GM21367 (cell line): ENCODE measurements around the gene ANKS1A.
"Not testable (repeated sequence)": the region's sequence is repeated elsewhere in the genome, so short reads cannot be mapped to it uniquely, and the experiment has no call there.

Source experiments
- ATAC-seq: cut with Tn5 transposase; IDR thresholded peaks from one replicate; pipeline ENCODE4 v1.9.1; 2021; ENCODE audit not compliant: unreplicated experiment

The ANKS1A gene

DNA sequence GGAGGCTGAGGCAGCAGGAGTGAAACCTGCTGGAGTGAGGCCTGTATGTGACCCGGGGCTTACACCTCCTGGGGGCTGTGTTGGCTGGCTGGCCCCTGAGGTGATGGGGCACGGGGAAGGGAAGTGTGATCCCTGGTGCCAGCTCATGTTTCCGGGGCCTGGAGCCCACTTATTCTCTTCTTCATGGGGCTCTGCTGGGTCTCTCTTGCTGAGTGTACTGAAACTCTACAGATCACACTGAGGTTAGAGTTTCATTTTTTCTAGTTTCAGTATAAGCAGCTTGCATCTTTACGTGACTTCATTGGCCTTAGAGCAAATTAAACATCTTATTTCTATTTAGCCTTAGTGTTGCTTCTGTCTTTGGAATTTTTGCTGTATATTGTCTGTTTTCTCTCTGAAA is 96.2 kb downstream of the ANKS1A start:
- ATAC-seq = no peak

DNA sequence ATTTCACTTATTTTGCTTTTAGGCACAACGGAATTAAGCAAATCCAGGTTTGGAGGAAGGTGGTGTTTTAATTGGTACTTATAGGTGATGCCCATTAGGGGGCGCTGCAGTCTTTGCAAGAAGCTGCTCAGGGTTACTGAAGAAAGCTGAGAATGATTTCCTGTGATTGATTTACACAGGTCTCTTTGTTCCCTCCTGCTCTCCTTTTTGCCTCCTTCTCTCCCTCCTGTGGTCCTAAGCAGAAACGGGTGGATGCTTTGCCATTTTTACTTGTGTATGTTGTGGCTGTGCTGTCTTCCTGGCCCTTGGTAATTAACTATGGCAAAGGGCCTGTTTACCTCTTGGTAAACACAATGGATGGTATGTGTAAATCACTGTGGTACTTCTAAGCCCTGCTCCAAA is 97.8 kb downstream of the ANKS1A start:
- ATAC-seq = no peak

DNA sequence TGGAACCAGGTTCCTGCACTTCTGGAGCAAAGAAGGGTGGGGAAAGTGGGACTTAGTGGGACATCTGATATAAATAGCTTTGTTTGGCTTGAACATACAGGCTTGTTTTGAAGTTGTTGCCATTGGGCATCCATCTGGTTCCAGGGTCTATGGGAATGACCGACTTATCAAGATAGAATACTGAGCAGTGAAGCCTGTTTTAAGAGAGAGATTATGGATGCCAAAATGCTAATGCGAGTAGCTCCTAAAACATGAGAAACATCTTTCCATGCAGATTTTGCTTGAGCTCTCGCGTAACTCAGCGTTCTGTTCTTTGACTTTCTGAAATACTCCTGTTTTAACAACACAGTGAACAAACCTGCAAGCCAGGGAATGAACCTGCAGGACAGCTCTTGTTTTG is 98.5 kb downstream of the ANKS1A start:
- ATAC-seq = no peak

DNA sequence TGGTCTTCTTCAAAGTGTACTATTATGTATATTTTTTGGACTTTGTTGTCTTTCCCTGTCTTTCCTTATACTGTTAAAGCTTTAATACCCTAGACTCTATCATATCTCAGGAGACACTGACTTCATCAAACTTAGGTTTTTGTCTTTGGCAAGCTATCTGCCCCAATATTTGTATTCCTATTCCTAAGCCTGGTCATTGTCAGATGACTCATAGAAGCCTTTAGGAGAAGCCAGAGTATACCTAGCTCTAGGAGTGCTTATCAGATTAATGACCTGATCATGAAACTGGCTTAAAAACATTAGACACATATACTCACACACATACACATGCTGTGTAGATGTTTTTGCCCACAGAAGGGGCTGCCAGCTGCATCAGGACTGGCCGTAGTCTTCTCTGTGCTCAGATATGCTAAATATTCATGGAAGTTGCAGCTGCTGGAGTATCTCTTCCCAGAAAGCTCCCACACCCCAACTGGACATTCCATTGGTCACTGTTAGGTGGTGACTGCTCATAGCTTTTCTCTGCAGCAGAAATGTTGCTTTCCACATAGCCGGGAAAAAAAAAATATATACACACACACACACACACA is 102.0 kb downstream of the ANKS1A start:
- ATAC-seq = no peak

DNA sequence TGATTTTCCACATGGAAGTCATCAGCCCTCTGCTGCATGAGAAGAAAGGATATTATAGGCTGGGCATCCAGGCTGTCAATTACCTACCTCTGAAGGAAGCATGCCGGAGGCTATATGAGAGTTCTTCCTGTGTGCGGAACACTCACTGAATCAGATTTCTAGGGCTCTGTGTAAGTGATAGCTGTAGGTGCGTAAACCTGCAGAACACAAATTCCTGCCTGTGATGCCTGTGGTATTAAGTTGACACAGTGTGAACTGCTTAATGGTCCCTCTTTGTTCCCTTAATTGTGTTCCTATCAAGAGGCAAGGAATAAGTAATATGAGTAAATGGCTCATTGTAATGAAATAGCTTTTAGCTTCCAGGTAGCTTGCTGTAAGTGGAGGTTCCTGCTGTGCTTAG is 103.3 kb downstream of the ANKS1A start:
- ATAC-seq = no peak

DNA sequence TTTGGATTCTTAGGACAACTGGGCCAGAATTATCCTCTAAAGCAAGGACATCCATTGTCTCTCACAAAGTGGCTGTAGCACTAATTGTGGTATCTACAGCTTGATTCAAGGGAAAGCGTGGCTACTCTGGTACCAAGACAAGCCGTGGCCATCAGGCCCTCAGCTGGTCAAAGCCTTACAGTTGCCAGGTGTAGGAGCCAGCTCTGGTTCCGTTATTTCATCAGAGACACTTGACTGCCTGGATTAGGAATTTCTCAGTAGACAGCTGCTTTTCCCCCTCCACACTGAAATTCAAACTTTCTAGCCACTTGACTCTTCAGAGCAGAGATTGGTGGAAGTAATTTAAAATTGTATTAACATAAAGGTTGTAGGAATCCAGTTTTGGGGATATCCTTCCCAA is 104.2 kb downstream of the ANKS1A start:
- ATAC-seq = no peak

DNA sequence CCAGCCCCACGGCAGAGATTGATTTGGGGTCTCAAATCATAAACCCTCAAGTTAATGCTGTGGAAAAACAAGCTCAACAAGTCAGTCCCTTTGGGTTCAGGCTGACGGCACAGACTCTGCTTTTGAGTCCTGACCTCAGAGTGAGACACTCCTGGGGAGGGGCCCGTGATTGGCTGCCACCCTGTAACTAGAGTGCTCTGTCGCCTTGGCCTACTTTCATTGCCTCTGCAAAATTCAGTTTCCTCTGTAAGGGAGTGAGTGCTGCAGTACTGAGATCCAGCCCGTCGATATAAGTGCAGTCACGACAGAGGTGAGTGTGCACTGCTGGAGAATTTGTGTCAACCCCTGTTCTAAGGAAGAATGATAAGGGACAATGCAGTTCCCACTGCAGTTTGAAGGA is 105.6 kb downstream of the ANKS1A start:
- ATAC-seq = no peak

DNA sequence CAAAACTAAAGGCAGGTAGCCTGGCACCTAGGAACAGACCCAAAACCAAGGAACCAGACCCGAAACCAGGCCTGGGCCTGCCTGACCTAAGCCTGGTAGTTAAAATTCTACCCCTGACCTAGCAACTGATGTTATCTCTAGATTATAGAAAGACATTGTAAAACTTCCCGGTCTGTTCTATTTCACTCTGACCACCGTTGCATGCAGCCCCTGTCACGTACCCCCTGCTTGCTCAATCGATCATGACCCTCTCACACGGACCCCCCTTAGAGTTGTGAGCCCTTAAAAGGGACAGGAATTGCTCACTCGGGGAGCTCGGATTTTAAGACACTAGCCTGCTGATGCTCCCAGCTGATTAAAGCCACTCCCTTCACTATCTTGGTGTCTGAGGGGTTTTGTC is 109.4 kb downstream of the ANKS1A start:
- not testable (repeated sequence) for ATAC-seq

DNA sequence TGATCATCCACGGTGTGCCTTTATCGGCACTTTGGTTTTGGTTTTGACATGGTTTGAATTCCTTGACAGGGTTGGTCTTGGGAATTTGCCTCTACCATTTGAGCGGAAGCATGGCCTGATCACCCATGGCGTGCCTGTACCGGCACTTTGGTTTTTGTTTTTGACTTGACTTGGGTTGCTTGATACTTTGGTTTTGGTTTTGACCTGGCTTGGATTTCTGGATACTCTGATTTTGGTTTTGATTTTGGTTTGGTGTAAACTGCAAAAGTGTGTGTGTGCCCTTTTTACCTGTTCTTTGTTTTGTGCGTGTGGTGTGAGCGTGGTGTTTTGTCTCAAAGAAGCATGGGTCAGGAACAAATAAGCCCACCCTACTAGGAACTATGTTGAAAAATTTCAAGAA is 110.1 kb downstream of the ANKS1A start:
- ATAC-seq = not testable (repeated sequence)

DNA sequence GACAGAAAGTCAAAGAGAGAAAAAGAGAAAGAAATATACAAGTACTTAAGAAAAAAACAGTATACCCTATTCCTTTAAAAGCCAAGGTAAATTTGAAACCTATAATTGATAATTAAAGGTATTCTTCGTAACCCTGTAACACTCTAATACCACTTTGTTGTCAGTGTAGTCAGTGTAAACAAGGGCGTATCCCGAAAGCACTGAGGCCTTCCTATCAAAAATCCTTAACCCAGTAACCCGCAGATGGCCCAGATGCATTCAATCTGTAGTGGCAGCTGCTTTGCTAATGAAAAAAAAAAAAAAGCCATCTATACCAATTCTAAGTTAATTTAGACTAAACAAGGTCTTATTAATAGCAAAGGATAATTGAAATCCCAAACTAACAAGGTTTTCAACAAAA is 110.9 kb downstream of the ANKS1A start:
- ATAC-seq = not testable (repeated sequence)

DNA sequence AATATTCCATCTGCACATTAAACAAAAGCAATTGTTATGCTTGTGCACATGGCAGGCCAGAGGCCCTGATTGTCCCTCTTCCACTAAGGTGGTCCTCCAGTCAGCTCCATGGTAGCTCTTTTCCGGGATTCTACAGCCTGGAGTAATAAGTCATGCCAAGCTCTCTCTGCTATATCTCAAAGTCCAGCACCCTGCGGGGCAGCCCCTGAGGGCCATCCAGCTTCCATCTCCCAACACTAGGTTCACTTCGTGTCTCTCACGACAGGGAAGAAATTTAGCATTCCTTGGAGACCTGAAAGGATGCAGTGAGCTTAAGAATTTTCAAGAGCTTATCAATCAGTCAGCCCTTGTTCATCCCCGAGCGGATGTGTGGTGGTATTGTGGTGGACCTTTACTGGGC is 112.3 kb downstream of the ANKS1A start:
- not testable (repeated sequence) for ATAC-seq

DNA sequence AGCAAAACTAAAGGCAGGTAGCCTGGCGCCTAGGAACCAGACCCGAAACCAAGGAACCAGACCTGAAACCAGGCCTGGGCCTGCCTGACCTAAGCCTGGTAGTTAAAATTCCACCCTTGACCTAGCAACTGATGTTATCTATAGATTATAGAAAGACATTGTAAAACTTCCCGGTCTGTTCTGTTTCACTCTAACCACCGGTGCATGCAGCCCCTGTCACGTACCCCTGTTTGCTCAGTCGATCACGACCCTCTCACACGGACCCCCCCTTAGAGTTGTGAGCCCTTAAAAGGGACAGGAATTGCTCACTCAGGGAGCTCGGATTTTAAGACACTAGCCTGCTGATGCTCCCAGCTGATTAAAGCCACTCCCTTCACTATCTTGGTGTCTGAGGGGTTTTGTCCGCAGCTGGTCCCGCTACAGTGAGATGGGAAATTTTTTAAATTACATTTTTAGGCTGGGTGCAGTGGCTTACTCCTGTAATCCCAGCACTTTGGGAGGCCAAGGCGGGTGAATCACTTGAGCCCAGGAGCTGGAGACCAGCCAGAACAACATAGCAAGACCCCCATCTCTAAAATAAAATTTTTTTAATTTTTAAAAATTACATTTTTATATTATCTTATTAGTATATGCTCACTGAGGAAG is 115.0 kb downstream of the ANKS1A start:
- not testable (repeated sequence) for ATAC-seq

DNA sequence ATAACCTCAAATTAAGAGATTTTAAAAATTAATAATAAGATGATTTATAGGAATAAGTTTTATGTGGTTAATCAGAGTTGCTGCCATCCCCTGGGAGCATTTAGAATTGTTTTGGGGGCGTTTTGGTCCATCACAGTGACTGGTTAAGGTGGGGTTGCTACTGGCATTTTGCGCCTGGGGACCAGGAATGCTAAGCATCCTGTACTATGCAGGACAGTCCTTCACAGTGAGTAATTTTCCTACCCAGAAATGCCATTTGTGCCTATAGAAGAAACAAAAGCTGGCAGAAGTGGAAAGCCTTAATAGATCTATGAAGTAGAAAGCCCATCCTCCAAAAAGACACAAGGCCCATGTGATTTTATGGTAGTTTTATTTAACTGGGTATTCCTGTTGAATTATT is 118.0 kb downstream of the ANKS1A start:
- no peak for ATAC-seq

DNA sequence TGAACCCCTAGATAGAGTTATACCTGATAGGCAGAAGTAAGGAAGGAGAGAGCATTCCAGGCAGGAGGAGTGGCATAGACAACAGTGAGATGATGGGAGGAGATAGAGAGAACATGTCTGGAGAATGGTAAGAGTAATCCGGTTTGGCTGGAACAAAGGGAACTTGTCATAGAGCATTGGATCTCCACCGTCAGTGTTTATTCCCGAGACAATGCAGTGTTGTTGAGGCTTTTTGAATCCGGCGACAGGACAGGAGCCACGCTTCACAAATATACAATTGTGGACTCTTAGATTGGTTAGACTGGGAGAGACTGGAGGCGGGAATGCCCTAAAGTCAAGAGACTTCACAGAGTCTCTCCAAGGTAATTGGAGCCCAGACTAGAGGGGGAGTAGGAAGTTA is 119.8 kb downstream of the ANKS1A start:
- ATAC-seq = no peak

DNA sequence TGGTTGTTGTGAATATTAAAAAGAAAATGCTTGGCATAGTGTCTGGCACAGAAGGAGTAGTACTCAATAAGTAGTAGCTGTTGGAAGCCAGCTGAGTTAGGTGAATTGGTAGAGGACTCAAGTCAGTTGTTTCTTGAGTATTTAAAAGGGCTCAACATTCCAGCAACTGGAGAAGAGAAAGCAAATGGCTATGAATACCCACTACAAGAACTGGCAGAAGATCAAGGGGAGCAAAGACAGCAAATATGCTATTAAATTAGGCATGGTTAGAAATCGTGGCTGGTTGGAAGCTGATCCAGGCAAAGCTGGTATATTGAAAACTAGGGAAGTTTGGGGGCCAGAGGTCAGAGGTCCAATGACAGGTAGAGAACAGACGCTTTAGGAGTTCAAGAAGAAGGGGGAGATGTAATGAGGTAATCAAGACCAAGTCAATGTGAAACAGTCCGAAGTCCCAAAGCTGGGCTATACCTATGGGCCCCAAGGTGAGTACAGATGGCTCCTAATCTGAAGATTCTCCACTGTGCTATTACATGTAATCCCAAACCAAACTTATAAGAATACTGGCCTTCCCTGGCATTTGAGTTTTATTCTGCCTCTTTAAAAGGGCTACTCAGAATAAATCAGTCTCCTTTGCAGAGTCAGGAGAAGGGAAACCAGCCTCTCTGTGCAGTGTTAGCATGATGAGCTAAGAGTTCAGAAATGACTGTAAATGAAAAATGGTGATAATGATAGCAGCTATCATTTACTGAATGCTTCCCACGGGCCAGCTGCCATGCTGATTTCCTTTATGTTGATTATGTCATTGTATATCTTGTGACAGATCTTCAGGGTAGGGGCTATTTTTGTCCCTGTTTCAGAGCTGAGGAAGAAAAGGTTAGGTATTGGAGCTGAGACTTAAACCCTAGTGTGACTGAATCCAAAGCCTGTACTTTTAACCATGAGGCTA is 122.3 kb downstream of the ANKS1A start:
- no peak for ATAC-seq

DNA sequence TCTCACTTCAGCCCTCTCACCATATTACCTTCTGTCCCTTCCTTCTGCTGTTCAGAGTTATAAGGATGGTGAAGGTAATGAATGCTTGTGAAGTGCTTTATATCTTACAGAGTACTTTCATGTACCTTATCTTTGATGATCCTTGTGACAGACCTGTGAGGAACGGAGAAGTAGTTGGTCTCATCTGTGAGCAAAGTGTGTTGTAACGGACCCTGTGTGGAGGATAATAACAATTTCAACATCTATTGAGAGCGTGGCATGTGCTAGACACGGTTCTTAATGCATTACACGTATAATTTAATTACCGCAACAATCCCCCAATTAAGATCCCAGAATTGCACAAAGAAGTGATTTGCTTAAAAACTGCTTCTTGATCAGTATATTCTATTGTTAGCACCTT is 124.6 kb downstream of the ANKS1A start:
- ATAC-seq = no peak

DNA sequence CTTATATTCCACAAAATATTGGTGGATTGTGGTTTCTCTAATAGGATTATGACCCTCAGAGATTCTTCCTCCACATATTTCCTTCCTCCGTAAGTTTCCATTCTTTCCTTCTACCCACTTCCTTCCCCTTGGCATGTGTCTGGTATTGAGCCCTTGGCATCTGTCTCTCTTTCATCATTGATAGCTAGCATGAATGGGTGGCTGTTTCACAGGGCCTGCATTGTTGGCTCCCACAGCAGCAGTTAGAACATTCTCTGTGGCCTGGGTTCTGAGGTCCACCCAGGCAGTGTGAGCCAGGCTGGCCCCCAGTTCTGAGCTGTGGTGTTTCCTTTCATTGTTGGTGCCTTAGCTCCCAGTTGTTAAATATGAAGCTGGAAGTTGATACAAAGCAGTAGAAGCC is 125.3 kb downstream of the ANKS1A start:
- ATAC-seq = no peak

DNA sequence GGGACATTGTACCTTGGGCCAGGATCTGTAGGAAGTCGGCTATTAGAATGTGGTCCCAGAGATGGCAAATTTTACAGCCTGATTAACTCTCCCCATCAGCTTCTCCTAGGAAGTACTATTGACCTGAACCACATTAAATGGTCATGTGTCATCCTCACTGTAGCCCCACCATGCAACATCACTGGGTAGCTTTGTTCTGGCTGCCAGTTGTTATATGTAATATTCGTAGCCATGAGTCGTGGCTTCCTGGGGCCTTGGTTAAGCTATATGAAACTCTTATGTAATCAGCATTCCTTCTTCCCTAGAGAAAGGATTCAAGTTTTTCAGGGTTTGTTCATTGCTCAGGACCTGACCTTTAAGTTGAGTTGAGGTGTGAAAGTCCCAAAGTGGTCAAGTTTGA is 125.7 kb downstream of the ANKS1A start:
- no peak for ATAC-seq

DNA sequence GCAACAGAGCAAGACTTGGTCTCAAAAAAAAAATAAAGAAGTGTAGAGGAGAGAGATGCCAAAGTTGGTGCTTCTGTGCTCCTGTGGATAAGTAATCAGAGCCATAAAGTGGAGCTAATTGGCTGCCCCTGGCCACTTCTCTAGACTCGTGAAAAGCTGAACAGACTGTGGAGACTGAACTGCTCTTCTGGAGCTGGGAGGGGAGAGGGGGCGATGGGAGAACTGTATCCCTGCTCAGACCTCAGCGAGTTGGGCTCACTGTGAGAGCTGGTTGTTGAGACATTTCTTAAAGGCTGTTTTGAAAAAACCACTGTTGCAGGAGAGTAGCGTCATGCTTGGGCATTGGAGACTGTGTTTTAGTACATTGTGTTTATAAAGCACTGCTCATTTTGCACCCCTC is 126.4 kb downstream of the ANKS1A start:
- ATAC-seq = no peak

DNA sequence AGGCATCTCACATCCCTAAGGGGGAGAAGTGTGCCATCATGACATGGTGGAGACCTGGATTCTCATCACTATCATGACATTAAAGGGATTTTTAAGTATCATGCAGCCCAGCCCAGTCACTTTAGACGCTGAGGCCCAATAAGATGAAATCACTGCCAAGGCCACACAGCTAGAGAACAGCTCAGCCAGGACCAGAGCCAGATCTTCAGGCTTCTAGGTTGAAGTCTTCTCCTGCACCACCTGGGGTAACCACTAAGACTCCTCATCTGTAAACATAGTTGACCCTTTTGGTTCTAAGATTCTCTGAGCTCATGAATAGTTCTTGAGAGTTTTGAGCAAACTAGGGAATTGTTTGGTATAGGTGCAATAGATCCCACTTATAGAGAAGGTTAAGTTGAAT is 126.9 kb downstream of the ANKS1A start:
- no peak for ATAC-seq

DNA sequence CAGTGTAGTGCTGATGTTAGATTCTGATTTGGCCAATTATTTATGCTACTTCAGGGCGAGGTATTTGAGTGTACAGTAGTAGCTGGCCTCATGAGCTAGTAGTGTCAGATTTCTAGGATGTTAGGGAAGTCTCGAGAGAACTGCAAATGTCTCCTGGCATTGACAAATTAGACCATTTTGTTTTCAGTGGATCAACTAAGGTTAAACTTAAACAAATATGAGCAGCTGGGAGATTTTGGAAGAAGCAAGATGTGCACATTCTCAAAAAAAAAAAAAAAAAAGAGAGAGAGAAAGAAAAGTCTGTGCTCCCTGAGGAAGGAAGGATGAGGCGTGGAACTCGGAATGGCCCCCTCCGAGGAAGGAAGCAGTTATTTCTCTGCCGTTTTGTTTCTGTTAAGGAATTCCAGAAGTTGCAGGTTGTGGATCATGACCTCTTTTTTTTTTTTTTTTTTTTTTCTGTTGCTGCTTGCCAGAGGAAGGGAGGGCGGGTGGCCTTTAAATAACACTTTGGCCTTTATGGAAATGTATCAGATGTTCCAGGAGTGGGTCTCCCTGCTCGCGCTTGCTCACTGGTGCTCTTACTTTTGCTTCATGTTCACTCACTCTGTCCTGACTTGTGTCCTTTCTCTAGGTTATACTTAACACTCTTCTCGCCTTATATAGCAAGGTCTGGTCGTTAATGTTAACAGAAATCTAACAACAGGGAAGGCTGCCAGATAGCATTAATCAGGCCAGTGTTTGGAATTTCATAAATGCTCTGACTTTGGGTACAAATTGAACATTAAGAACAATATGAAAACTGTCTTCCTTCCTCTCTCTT is 127.7 kb downstream of the ANKS1A start:
- no peak for ATAC-seq
